Measurements from ENCODE around the gene PRR20G.

- TF ChIP-seq CTCF (IDR thresholded peaks at IDR 0.05 in 2 of 3, conservative IDR thresholded peaks at IDR 0.05 in 1 of 3; ENCODE audit: control insufficient read depth in 2 of 3, extremely low read depth in 1 of 3, insufficient read depth in 1 of 3, low read depth in 3 of 3, low read length in 3 of 3): no peak
- no peak for TF ChIP-seq MXI1 (IDR thresholded peaks at IDR 0.05; ENCODE audit: low read depth, low read length)
Measured at GRCh38 chr3:127238602-127239001, 49.2 kb downstream of the PRR20G start.
